ENCODE results near the gene PPP2R3A.

PPP2R3A gene

DNA sequence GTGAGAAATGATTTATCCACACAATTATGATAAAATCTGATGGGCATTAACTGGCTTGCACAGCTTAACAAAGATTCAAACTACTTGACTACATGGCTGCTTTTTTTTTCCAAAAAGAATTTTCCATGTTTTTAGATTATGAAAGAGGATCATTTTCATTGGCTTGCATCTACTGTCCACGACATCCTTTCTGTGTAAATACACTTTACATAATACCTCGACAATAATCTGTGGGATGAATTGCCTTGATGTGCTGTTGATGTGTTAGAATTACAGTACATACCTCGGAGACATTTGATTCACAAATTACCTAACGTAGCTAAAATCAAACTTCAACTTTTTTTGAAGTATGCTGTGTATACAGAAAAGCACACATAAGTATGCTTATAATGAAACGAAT is 104.4 kb downstream of the PPP2R3A start:
- TF ChIP-seq RARB (CRISPR knock-in tag; IDR thresholded peaks at IDR 0.05) (no peak), ISL1 (CRISPR knock-in tag; IDR thresholded peaks at IDR 0.05) (no peak), ZC3H10 (CRISPR knock-in tag; IDR thresholded peaks at IDR 0.05) (no peak), ARNTL (CRISPR knock-in tag; IDR thresholded peaks at IDR 0.05; ENCODE audit: borderline replicate concordance, low read depth) (no peak), SNAI2 (CRISPR knock-in tag; IDR thresholded peaks at IDR 0.05) (no peak)
- TF ChIP-seq, protein P1, sequence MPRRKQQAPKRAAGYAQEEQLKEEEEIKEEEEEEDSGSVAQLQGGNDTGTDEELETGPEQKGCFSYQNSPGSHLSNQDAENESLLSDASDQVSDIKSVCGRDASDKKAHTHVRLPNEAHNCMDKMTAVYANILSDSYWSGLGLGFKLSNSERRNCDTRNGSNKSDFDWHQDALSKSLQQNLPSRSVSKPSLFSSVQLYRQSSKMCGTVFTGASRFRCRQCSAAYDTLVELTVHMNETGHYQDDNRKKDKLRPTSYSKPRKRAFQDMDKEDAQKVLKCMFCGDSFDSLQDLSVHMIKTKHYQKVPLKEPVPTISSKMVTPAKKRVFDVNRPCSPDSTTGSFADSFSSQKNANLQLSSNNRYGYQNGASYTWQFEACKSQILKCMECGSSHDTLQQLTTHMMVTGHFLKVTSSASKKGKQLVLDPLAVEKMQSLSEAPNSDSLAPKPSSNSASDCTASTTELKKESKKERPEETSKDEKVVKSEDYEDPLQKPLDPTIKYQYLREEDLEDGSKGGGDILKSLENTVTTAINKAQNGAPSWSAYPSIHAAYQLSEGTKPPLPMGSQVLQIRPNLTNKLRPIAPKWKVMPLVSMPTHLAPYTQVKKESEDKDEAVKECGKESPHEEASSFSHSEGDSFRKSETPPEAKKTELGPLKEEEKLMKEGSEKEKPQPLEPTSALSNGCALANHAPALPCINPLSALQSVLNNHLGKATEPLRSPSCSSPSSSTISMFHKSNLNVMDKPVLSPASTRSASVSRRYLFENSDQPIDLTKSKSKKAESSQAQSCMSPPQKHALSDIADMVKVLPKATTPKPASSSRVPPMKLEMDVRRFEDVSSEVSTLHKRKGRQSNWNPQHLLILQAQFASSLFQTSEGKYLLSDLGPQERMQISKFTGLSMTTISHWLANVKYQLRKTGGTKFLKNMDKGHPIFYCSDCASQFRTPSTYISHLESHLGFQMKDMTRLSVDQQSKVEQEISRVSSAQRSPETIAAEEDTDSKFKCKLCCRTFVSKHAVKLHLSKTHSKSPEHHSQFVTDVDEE (CRISPR knock-in tag; IDR thresholded peaks at IDR 0.05): no peak
- TF ChIP-seq, protein P2, sequence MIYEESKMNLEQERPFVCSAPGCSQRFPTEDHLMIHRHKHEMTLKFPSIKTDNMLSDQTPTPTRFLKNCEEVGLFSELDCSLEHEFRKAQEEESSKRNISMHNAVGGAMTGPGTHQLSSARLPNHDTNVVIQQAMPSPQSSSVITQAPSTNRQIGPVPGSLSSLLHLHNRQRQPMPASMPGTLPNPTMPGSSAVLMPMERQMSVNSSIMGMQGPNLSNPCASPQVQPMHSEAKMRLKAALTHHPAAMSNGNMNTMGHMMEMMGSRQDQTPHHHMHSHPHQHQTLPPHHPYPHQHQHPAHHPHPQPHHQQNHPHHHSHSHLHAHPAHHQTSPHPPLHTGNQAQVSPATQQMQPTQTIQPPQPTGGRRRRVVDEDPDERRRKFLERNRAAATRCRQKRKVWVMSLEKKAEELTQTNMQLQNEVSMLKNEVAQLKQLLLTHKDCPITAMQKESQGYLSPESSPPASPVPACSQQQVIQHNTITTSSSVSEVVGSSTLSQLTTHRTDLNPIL (CRISPR knock-in tag; IDR thresholded peaks at IDR 0.05; ENCODE audit: low read depth): no peak
- TF ChIP-seq, protein P3, sequence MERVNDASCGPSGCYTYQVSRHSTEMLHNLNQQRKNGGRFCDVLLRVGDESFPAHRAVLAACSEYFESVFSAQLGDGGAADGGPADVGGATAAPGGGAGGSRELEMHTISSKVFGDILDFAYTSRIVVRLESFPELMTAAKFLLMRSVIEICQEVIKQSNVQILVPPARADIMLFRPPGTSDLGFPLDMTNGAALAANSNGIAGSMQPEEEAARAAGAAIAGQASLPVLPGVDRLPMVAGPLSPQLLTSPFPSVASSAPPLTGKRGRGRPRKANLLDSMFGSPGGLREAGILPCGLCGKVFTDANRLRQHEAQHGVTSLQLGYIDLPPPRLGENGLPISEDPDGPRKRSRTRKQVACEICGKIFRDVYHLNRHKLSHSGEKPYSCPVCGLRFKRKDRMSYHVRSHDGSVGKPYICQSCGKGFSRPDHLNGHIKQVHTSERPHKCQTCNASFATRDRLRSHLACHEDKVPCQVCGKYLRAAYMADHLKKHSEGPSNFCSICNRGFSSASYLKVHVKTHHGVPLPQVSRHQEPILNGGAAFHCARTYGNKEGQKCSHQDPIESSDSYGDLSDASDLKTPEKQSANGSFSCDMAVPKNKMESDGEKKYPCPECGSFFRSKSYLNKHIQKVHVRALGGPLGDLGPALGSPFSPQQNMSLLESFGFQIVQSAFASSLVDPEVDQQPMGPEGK (CRISPR knock-in tag; IDR thresholded peaks at IDR 0.05; ENCODE audit: borderline replicate concordance): no peak
- no peak for ATAC-seq

DNA sequence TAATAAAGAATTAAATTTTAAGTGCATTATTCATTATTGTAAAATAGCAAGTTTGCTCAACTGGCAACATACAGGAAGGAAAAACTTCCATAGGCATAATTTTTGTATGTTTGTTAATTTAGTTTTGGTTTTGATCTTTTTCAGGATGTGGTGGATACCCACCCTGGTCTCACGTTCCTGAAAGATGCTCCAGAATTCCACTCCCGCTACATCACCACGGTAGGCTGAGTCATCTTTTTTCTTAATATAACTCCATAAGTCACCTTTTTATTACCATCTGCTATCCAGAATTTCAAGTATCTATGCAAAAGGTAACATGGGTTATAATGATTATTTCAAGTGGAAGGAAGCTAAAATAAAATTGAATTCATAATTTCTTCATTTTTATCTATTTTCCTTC is 104.8 kb downstream of the PPP2R3A start:
- TF ChIP-seq ESRRG (CRISPR knock-in tag; IDR thresholded peaks at IDR 0.05): no peak
- no peak for TF ChIP-seq ZFP30 (CRISPR knock-in tag; IDR thresholded peaks at IDR 0.05)
- TF ChIP-seq, protein P4, sequence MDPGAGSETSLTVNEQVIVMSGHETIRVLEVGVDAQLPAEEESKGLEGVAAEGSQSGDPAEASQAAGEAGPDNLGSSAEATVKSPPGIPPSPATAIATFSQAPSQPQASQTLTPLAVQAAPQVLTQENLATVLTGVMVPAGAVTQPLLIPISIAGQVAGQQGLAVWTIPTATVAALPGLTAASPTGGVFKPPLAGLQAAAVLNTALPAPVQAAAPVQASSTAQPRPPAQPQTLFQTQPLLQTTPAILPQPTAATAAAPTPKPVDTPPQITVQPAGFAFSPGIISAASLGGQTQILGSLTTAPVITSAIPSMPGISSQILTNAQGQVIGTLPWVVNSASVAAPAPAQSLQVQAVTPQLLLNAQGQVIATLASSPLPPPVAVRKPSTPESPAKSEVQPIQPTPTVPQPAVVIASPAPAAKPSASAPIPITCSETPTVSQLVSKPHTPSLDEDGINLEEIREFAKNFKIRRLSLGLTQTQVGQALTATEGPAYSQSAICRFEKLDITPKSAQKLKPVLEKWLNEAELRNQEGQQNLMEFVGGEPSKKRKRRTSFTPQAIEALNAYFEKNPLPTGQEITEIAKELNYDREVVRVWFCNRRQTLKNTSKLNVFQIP (CRISPR knock-in tag; IDR thresholded peaks at IDR 0.05; ENCODE audit: borderline replicate concordance, low read depth): no peak
- no peak for TF ChIP-seq ZNF565 (CRISPR knock-in tag; conservative IDR thresholded peaks at IDR 0.05; ENCODE audit: low read depth)
- TF ChIP-seq, protein P5, sequence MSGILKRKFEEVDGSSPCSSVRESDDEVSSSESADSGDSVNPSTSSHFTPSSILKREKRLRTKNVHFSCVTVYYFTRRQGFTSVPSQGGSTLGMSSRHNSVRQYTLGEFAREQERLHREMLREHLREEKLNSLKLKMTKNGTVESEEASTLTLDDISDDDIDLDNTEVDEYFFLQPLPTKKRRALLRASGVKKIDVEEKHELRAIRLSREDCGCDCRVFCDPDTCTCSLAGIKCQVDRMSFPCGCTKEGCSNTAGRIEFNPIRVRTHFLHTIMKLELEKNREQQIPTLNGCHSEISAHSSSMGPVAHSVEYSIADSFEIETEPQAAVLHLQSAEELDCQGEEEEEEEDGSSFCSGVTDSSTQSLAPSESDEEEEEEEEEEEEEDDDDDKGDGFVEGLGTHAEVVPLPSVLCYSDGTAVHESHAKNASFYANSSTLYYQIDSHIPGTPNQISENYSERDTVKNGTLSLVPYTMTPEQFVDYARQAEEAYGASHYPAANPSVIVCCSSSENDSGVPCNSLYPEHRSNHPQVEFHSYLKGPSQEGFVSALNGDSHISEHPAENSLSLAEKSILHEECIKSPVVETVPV (CRISPR knock-in tag; IDR thresholded peaks at IDR 0.05): no peak
- TF ChIP-seq ZNF70 (CRISPR knock-in tag; IDR thresholded peaks at IDR 0.05): no peak
- no peak for TF ChIP-seq ISL1 (CRISPR knock-in tag; IDR thresholded peaks at IDR 0.05)
- TF ChIP-seq PPARA (CRISPR knock-in tag; IDR thresholded peaks at IDR 0.05; ENCODE audit: borderline replicate concordance): no peak
- TF ChIP-seq TOX (CRISPR knock-in tag; IDR thresholded peaks at IDR 0.05; ENCODE audit: borderline replicate concordance): no peak
- TF ChIP-seq, protein P3 (CRISPR knock-in tag; IDR thresholded peaks at IDR 0.05; ENCODE audit: borderline replicate concordance): no peak
- no peak for TF ChIP-seq ZFP3 (CRISPR knock-in tag; IDR thresholded peaks at IDR 0.05)
- no peak for TF ChIP-seq ZC3H10 (CRISPR knock-in tag; IDR thresholded peaks at IDR 0.05)
- no peak for TF ChIP-seq ARNTL (CRISPR knock-in tag; IDR thresholded peaks at IDR 0.05; ENCODE audit: borderline replicate concordance, low read depth)
- no peak for TF ChIP-seq RARB (CRISPR knock-in tag; IDR thresholded peaks at IDR 0.05)
- no peak for TF ChIP-seq OSR1 (CRISPR knock-in tag; IDR thresholded peaks at IDR 0.05)
- TF ChIP-seq BACH2 (CRISPR knock-in tag; IDR thresholded peaks at IDR 0.05; ENCODE audit: borderline replicate concordance): no peak
- peak; percentile 59 for ATAC-seq

All from SK-N-SH treated with all-trans-retinoic acid at 6 μM for 48 hours (cell line).